Panc1 (cell line): ENCODE results near the gene PWP1.

Experiments used
- POLR2AphosphoS5 ChIP-seq: IDR thresholded peaks from 2 replicates; pipeline ENCODE4 v1.6.1; 2012; ENCODE audit warnings: mild to moderate bottlenecking, low read depth, low read length, moderate library complexity
- SIN3A ChIP-seq: IDR thresholded peaks from 2 replicates; pipeline ENCODE4 v1.6.1; 2012; ENCODE audit warnings: low read depth, mild to moderate bottlenecking, low read length, moderate library complexity, borderline replicate concordance; ENCODE audit not compliant: insufficient read depth
- TCF7L2 ChIP-seq: IDR thresholded peaks from 2 replicates; pipeline ENCODE4 v1.6.1; 2011; ENCODE audit warnings: mild to moderate bottlenecking, low read depth, low read length, inconsistent platforms
- TF ChIP-seq, protein P1 (sequence below): fragments of 450-650 bp; IDR thresholded peaks from 2 replicates; pipeline ENCODE4 v1.5.1; 2017; ENCODE audit warnings: mild to moderate bottlenecking
- TF ChIP-seq, protein P2 (sequence below), 2 experiments: IDR thresholded peaks; 2 replicates each; pipeline ENCODE4 v1.6.1; 2011 to 2012; ENCODE audit warnings: low read depth in 2 of 2, control low read depth in 1 of 2, low read length in 1 of 2, mild to moderate bottlenecking in 1 of 2, moderate library complexity in 1 of 2; ENCODE audit not compliant: insufficient read depth in 1 of 2

DNA sequence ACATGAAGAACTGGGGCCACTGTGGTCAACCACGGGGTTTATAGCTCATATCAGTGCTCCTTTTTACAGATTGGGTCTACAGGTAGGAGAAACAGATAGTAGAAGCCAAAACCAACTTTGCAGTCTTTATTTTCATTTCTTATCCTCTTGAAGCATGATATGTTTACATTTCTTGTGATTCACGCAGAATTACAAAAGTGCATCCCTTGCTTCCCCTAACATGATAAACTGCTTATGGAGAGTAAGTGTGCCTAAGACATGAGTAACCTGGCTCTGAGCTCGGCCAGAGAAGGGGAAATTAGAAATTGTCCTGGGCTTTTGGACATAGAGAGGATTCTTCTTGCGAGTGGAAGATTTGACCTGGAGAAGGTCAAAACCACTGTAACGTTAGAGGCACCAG lies 18.4 kb downstream of the PWP1 start:
- TF ChIP-seq, protein P1, sequence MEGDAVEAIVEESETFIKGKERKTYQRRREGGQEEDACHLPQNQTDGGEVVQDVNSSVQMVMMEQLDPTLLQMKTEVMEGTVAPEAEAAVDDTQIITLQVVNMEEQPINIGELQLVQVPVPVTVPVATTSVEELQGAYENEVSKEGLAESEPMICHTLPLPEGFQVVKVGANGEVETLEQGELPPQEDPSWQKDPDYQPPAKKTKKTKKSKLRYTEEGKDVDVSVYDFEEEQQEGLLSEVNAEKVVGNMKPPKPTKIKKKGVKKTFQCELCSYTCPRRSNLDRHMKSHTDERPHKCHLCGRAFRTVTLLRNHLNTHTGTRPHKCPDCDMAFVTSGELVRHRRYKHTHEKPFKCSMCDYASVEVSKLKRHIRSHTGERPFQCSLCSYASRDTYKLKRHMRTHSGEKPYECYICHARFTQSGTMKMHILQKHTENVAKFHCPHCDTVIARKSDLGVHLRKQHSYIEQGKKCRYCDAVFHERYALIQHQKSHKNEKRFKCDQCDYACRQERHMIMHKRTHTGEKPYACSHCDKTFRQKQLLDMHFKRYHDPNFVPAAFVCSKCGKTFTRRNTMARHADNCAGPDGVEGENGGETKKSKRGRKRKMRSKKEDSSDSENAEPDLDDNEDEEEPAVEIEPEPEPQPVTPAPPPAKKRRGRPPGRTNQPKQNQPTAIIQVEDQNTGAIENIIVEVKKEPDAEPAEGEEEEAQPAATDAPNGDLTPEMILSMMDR, result no peak
- TF ChIP-seq POLR2AphosphoS5 (no peak), SIN3A (no peak), TCF7L2 (no peak)
- TF ChIP-seq, protein P2, sequence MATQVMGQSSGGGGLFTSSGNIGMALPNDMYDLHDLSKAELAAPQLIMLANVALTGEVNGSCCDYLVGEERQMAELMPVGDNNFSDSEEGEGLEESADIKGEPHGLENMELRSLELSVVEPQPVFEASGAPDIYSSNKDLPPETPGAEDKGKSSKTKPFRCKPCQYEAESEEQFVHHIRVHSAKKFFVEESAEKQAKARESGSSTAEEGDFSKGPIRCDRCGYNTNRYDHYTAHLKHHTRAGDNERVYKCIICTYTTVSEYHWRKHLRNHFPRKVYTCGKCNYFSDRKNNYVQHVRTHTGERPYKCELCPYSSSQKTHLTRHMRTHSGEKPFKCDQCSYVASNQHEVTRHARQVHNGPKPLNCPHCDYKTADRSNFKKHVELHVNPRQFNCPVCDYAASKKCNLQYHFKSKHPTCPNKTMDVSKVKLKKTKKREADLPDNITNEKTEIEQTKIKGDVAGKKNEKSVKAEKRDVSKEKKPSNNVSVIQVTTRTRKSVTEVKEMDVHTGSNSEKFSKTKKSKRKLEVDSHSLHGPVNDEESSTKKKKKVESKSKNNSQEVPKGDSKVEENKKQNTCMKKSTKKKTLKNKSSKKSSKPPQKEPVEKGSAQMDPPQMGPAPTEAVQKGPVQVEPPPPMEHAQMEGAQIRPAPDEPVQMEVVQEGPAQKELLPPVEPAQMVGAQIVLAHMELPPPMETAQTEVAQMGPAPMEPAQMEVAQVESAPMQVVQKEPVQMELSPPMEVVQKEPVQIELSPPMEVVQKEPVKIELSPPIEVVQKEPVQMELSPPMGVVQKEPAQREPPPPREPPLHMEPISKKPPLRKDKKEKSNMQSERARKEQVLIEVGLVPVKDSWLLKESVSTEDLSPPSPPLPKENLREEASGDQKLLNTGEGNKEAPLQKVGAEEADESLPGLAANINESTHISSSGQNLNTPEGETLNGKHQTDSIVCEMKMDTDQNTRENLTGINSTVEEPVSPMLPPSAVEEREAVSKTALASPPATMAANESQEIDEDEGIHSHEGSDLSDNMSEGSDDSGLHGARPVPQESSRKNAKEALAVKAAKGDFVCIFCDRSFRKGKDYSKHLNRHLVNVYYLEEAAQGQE (IDR thresholded peaks at IDR 0.05; ENCODE audit: insufficient read depth in 1 of 2, low read depth in 2 of 2, low read length in 1 of 2), result no peak
